Keratinocyte (primary cell): ENCODE measurements around the gene RPRML.

Source experiments
- EZH2 ChIP-seq: IDR thresholded peaks from one replicate; pipeline ENCODE4 v1.6.1; 2012; ENCODE audit warnings: inconsistent platforms, mild to moderate bottlenecking, low read length, moderate library complexity
- TF ChIP-seq, protein P1 (sequence below), 3 experiments: IDR thresholded peaks in 1 of 3; conservative IDR thresholded peaks in 1 of 3; optimal IDR thresholded peaks in 1 of 3; 2 replicates in 2 of 3; 3 replicates in 1 of 3; pipeline versions ENCODE3 to v1.5.1; 2011; ENCODE audit warnings: low read length in 3 of 3, mild to moderate bottlenecking in 3 of 3, moderate library complexity in 2 of 3, control low read depth in 1 of 3, inconsistent platforms in 1 of 3; ENCODE audit not compliant: insufficient read depth in 2 of 3; ENCODE audit errors: extremely low read depth in 1 of 3

DNA sequence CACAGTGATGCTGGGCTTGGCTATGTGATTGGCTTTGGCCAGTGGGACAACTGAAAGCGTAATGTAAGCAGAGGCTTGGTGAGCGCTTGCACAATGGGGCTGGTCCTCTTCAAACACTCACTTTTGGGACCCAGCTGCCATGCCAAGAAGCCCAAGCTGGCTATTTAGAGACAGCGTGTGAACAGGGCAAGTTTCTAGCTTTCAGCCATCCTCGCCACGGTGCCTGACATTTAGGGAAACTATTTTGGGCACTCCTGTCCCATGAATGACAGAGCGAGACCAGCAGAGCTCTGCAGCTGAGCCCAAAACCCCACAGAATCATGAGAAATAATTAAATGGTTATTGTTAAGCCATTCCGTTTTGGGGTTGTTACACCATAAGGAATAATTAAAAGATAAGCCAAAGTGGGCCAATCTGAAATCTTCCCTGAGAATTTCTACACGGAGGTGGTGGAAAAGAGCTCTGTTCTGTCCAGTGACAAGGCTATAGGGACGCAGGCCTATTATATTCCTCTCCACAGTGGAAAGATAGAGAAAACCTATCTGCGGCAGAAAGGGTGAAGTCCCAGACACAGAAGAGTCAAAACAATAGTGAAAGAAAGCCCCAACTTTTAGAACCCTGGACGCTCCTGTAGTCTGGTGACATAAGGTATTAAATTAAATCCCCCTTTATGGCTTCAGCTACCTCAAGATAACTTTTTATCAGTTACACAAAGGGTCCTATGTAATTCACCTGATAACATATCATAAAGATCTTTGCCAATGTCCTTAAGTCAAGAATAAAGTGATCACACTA lies 10.8 kb upstream of the RPRML start:
- TF ChIP-seq, protein P1, sequence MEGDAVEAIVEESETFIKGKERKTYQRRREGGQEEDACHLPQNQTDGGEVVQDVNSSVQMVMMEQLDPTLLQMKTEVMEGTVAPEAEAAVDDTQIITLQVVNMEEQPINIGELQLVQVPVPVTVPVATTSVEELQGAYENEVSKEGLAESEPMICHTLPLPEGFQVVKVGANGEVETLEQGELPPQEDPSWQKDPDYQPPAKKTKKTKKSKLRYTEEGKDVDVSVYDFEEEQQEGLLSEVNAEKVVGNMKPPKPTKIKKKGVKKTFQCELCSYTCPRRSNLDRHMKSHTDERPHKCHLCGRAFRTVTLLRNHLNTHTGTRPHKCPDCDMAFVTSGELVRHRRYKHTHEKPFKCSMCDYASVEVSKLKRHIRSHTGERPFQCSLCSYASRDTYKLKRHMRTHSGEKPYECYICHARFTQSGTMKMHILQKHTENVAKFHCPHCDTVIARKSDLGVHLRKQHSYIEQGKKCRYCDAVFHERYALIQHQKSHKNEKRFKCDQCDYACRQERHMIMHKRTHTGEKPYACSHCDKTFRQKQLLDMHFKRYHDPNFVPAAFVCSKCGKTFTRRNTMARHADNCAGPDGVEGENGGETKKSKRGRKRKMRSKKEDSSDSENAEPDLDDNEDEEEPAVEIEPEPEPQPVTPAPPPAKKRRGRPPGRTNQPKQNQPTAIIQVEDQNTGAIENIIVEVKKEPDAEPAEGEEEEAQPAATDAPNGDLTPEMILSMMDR (optimal IDR thresholded peaks at IDR 0.05 in 1 of 3, IDR thresholded peaks at IDR 0.05 in 1 of 3, conservative IDR thresholded peaks at IDR 0.05 in 1 of 3; ENCODE audit: extremely low read depth in 1 of 3, insufficient read depth in 2 of 3, low read length in 3 of 3), result no peak
- TF ChIP-seq EZH2, result no peak
